NB4 (cell line): Measurements from ENCODE around the gene SEMA4B.

Experiments
- CTCF ChIP-seq: IDR thresholded peaks from one replicate; pipeline ENCODE4 v1.5.1; 2012; ENCODE audit warnings: low read depth, low read length
- MAX ChIP-seq: IDR thresholded peaks from 2 replicates; pipeline ENCODE4 v1.6.1; 2011; ENCODE audit warnings: low read depth, low read length
- POLR2A ChIP-seq: IDR thresholded peaks from 2 replicates; pipeline ENCODE4 v1.6.1; 2011; ENCODE audit warnings: mild to moderate bottlenecking; ENCODE audit not compliant: insufficient read length; ENCODE audit errors: extremely low read depth

- TF ChIP-seq POLR2A (no peak), CTCF (no peak), MAX (no peak)
These were observed 24.5 kb downstream of the SEMA4B start for GRCh38 chr15:90225504-90226234.
